Liver (tissue), 9 donors: ENCODE data around the gene TJP2. TPM values are rescaled to one million over a fixed set of nuclear protein-coding genes. Genes with fewer than 3 reads are reported as not detected.

Source experiments
- DNase-seq: peaks from one replicate; pipeline ENCODE4 v3.0.0-alpha.2; 2017; ENCODE audit warnings: low spot score
- H3K27ac ChIP-seq, 2 donors: one replicate each; pipeline ENCODE4 v1.7.0; 2013; ENCODE audit warnings: inconsistent platforms in 2 of 2, low read length in 2 of 2, control low read depth in 1 of 2, low read depth in 1 of 2, mild to moderate bottlenecking in 1 of 2
- H3K27me3 ChIP-seq, 4 donors: one replicate each; pipeline versions ENCODE4 v1.6.1 to v1.7.0; 2013; ENCODE audit warnings: low read length in 3 of 4, inconsistent platforms in 1 of 4, mild to moderate bottlenecking in 1 of 4, moderate library complexity in 1 of 4; ENCODE audit not compliant: control insufficient read depth in 4 of 4, insufficient read depth in 4 of 4
- H3K36me3 ChIP-seq, 4 donors: one replicate each; pipeline versions ENCODE4 v1.6.1 to v1.7.0; 2013; ENCODE audit warnings: low read length in 3 of 4, mild to moderate bottlenecking in 3 of 4, low read depth in 1 of 4, moderate library complexity in 1 of 4; ENCODE audit not compliant: control insufficient read depth in 4 of 4, insufficient read depth in 3 of 4
- H3K4me1 ChIP-seq, 4 donors: one replicate each; pipeline versions ENCODE4 v1.6.1 to v1.7.0; 2013; ENCODE audit warnings: low read length in 3 of 4, mild to moderate bottlenecking in 3 of 4, moderate library complexity in 1 of 4; ENCODE audit not compliant: control insufficient read depth in 4 of 4, insufficient read depth in 4 of 4
- H3K4me3 ChIP-seq, 3 donors: one replicate each; pipeline versions ENCODE4 v1.6.1 to v1.7.0; 2013; ENCODE audit warnings: low read length in 3 of 3, control low read depth in 1 of 3, low read depth in 1 of 3, mild to moderate bottlenecking in 1 of 3
- H3K9ac ChIP-seq, 2 donors: one replicate each; pipeline ENCODE4 v1.7.0; 2013; ENCODE audit warnings: low read length in 2 of 2, mild to moderate bottlenecking in 2 of 2, moderate library complexity in 2 of 2, control low read depth in 1 of 2, low read depth in 1 of 2
- H3K9me3 ChIP-seq, 4 donors: one replicate each; pipeline versions ENCODE4 v1.6.1 to v1.7.0; 2013; ENCODE audit warnings: low read length in 3 of 4; ENCODE audit not compliant: control insufficient read depth in 4 of 4
- ATF3 ChIP-seq: IDR thresholded peaks from 2 replicates; pipeline ENCODE4 v1.6.1; 2016; ENCODE audit warnings: antibody characterized with exemption
- CTCF ChIP-seq: fragments of 150-350 bp; IDR thresholded peaks from 2 replicates; pipeline ENCODE4 v1.5.1; 2017; ENCODE audit warnings: improper control_type of control experiment, low read depth, low read length; ENCODE audit not compliant: missing input control
- EGR1 ChIP-seq, 2 donors: IDR thresholded peaks; 2 replicates each; pipeline ENCODE4 v1.6.1; 2016 to 2018; ENCODE audit warnings: antibody characterized with exemption in 2 of 2, low read depth in 2 of 2
- FOXA1 ChIP-seq: IDR thresholded peaks from 2 replicates; pipeline ENCODE4 v1.6.1; 2016; ENCODE audit warnings: antibody characterized with exemption
- FOXA2 ChIP-seq: IDR thresholded peaks from 2 replicates; pipeline ENCODE4 v1.6.1; 2016; ENCODE audit warnings: antibody characterized with exemption
- GABPA ChIP-seq, 2 donors: IDR thresholded peaks in 1 of 2; conservative IDR thresholded peaks in 1 of 2; 2 replicates each; pipeline ENCODE4 v1.6.1; 2016; ENCODE audit warnings: antibody characterized with exemption in 2 of 2, mild to moderate bottlenecking in 1 of 2, moderate library complexity in 1 of 2
- HNF4A ChIP-seq, 2 donors: conservative IDR thresholded peaks; 2 replicates each; pipeline ENCODE4 v1.6.1; 2016; ENCODE audit warnings: antibody characterized with exemption in 2 of 2, mild to moderate bottlenecking in 2 of 2
- HNF4G ChIP-seq: IDR thresholded peaks from 2 replicates; pipeline ENCODE4 v1.6.1; 2016; ENCODE audit warnings: antibody characterized with exemption
- JUND ChIP-seq, 2 donors: IDR thresholded peaks; 2 replicates each; pipeline ENCODE4 v1.6.1; 2016; ENCODE audit warnings: antibody characterized with exemption in 2 of 2
- MAX ChIP-seq: IDR thresholded peaks from 2 replicates; pipeline ENCODE4 v1.6.1; 2016; ENCODE audit warnings: antibody characterized with exemption
- NR2F2 ChIP-seq: IDR thresholded peaks from 2 replicates; pipeline ENCODE4 v1.6.1; 2016; ENCODE audit warnings: antibody characterized with exemption
- RAD21 ChIP-seq, 2 donors: IDR thresholded peaks; 2 replicates each; pipeline ENCODE4 v1.6.1; 2016; ENCODE audit warnings: antibody characterized with exemption in 2 of 2, mild to moderate bottlenecking in 2 of 2
- REST ChIP-seq: IDR thresholded peaks from 2 replicates; pipeline ENCODE4 v1.6.1; 2016; ENCODE audit warnings: antibody characterized with exemption, mild to moderate bottlenecking
- RXRA ChIP-seq, 2 donors: IDR thresholded peaks; 2 replicates each; pipeline ENCODE4 v1.6.1; 2017 to 2018; ENCODE audit warnings: antibody characterized with exemption in 2 of 2, mild to moderate bottlenecking in 1 of 2
- SP1 ChIP-seq: IDR thresholded peaks from 2 replicates; pipeline ENCODE4 v1.6.1; 2018; ENCODE audit warnings: antibody characterized with exemption, mild to moderate bottlenecking
- TAF1 ChIP-seq: conservative IDR thresholded peaks from 2 replicates; pipeline ENCODE4 v1.6.1; 2016; ENCODE audit warnings: antibody characterized with exemption, mild to moderate bottlenecking
- YY1 ChIP-seq: IDR thresholded peaks from 2 replicates; pipeline ENCODE4 v1.6.1; 2016; ENCODE audit warnings: antibody characterized with exemption, mild to moderate bottlenecking
- ZBTB33 ChIP-seq: IDR thresholded peaks from 2 replicates; pipeline ENCODE4 v1.6.1; 2016; ENCODE audit warnings: antibody characterized with exemption
- WGBS: extraction: QIAGEN DNeasy Blood & Tissue Kit; methylation state at CpG from one replicate; pipeline ENCODE4 v1.1.7; 2013; 5-methylcytosine and 5-hydroxymethylcytosine counted together
- polyA plus RNA-seq, 2 donors: library from polyadenylated mRNA; stranded (reverse) in 1 of 2; unstranded in 1 of 2; fragments of 200-250 nt in 1 of 2; fragments of >200 nt in 1 of 2; fragmentation: Nextera tagmentation in 1 of 2; extraction: Ambion mirVana in 1 of 2; gene quantifications; one replicate each; pipeline versions ENCODE4 v1.2.1 to v1.2.3, GENCODE V29; 2013 to 2015
- total RNA-seq, 2 donors: library from RNA; depleted of rRNA; stranded (reverse); fragments of >200 nt; gene quantifications; one replicate each; pipeline ENCODE4 v1.2.3, GENCODE V29; 2014
- donor health status: healthy.
- donor health status: healthy.
- donor health status: healthy.
- donor health status: healthy.
- donor health status: healthy.

The TJP2 gene
- total and polyA plus RNA-seq, 4 donors: 23.2 to 74.0 (median 32.6) TPM

- TF ChIP-seq REST: no peak
Observed at GRCh38 chr9:69134412-69134811, 39.7 kb upstream of the TJP2 start (continued).

GRCh38 chr9:69136185-69136584 lies 37.9 kb upstream of the TJP2 start:
- no peak overlapping the region for H3K27ac ChIP-seq
- DNase-seq: no peak

More at GRCh38 chr9:69136185-69136584, 37.9 kb upstream of the TJP2 start:
- peaks cover 0 to 6% (median 5%) of the 10 kb centered on the region in 4 donors for H3K4me1 ChIP-seq
- no peak overlapping the region for H3K4me3 ChIP-seq
- 94% methylated on average over 2 of the region's 2 CpGs for WGBS
- H3K27me3 ChIP-seq: no peaks in the 10 kb centered on the region
- TF ChIP-seq TAF1 (no peak), REST (no peak), ATF3 (no peak), RXRA (IDR thresholded peaks at IDR 0.05) (no peak), EGR1 (IDR thresholded peaks at IDR 0.05; ENCODE audit: low read depth in 2 of 2) (no peak), CTCF (no peak), HNF4A (conservative IDR thresholded peaks at IDR 0.05) (no peak), FOXA2 (no peak), JUND (IDR thresholded peaks at IDR 0.05) (no peak), YY1 (no peak), HNF4G (no peak), SP1 (no peak), RAD21 (IDR thresholded peaks at IDR 0.05) (no peak), FOXA1 (no peak), GABPA (IDR thresholded peaks at IDR 0.05 in 1 of 2, conservative IDR thresholded peaks at IDR 0.05 in 1 of 2) (no peak), MAX (no peak), ZBTB33 (no peak), NR2F2 (no peak)
- no peak overlapping the region for H3K9ac ChIP-seq
- H3K36me3 ChIP-seq: peaks cover 1 to 10% (median 3%) of the 10 kb centered on the region in 4 donors
- no peaks in the 10 kb centered on the region for H3K9me3 ChIP-seq
